GM18909 (cell line): ENCODE results near the gene SPRR3.

ENCODE experiments used
- ATAC-seq: cut with Tn5 transposase; IDR thresholded peaks from one replicate; pipeline ENCODE4 v1.9.1; 2021; ENCODE audit warnings: mild to moderate bottlenecking; ENCODE audit not compliant: unreplicated experiment, poor library complexity

SPRR3 gene

DNA sequence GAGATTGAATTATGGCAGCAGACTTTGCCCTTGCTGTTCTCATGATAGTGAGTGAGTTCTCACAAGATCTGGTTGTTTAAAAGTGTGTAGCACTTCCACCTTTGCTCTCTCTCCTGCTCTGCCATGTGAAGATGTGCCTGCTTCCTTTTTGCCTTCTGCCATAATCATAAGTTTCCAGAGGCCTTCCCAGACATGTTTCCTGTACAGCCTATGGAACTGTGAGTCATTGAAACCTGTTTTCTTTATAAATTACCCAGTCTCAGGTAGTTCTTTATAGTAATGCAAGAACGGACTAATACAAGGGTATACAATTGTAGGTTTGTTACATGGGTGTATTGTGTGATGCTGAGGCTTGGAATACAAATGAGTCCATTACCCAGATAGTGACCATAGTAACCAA lies 33.7 kb downstream of the SPRR3 start:
- no peak for ATAC-seq

DNA sequence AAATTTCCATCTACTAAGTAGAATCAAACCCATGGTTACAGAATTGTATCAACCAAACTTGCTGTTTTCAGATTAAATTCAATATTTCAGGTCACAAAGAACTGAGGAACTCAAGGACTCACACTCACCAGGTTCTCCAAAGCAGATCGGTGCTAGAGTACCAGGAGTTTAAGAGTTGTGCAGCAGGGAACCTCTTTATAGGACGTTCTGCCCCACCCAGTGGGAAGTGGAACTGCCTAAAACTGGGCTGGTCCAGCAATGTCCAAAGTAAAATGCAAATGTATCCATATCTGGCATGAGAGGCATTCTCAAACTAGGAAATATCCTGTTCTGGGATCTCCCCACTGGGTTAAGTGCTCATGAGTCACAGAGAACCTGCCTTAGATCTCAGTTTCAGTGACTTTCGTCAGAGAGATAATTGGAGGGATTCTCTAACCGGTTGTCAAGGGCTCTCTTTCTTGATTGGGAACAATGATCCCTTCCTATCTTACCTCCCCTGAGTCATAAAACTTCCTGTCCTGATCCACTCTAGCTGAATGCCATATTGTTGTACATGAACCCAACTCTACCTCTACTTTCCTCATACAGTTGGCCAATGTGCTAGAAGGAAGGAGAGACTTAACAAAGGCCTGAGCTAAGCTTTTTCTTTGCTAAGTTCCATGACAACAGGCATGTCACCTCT lies 39.5 kb downstream of the SPRR3 start, which contains the start of gene SPRR2D:
SPRR2D (minus strand) TSS at position 171 of the 682 bp plus-strand sequence. CDS start 774 bp downstream, outside the sequence.
- no peak for ATAC-seq

DNA sequence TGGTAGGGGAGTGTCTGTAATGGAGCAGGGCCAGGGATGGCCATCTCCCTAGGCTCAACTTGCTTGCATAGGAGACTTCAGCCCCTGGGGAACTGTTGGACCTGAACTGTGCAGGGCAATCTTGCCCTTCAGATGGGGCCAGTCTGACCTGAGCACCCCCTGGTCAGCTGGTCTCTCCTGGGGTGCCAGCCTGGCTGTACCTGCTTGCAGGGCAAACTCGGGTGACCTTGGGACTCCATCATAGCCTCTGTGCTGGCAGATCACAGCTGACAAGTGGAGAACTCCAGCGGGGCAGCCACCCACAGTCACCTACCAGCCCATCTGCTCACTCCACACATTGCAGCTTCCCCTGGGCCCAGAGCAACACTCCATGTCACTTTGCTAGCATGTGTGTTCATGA lies 47.7 kb downstream of the SPRR3 start:
- no peak for ATAC-seq
